Measurements from ENCODE around the gene AUTS2. TPM values are rescaled to one million over a fixed set of nuclear protein-coding genes. Genes with fewer than 3 reads are reported as not detected.

The AUTS2 gene
- total and polyA plus RNA-seq, 10 of the 15 experiments (the other 5 are each of a cell fraction or from before 2014, with no cell fraction given): 6.4 to 55.6 (median 21.6) TPM

GRCh38 chr7:69564454-69565417 is 33.5 kb upstream of the AUTS2 start:
- no peak overlapping the region for H3K4me3 ChIP-seq
- no peak overlapping the region for H3K27ac ChIP-seq (ENCODE audit: control insufficient read depth, insufficient read depth)
- in situ Hi-C loops (cut with MboI) (no loop called here), intact Hi-C loops (cut with micrococcal nuclease; ENCODE audit: unreplicated experiment) (no loop called here)
- no peaks in the 10 kb centered on the region for H3K79me2 ChIP-seq (ENCODE audit: control insufficient read depth, insufficient read depth, low read length)
- CTCF ChIA-PET: interaction anchor here (1.3 kb wide), 1 partner anchor 24 kb away, joined by 3 read pairs; no protein-coding TSS in a partner anchor
- SMC1A ChIA-PET (ENCODE audit: uncharacterized antibody, unreplicated experiment): interaction anchor here (0.7 to 1.3 kb wide), 4 partner anchors 10 to 56 kb away, joined by 3 to 4 read pairs (median 4); no protein-coding TSS in a partner anchor
- peak; percentile 74 for TF ChIP-seq JUNB (IDR thresholded peaks at IDR 0.05)
- TF ChIP-seq FOXM1 (IDR thresholded peaks at IDR 0.05; ENCODE audit: low read depth, low read length): no peak
- TF ChIP-seq RCOR1 (conservative IDR thresholded peaks at IDR 0.05; ENCODE audit: low read depth, low read length): no peak
- no peak for TF ChIP-seq E4F1 (IDR thresholded peaks at IDR 0.05; ENCODE audit: borderline replicate concordance, partially characterized antibody)
- 0 out of 2 replicates have a peak, but pooled peaks have one; percentile 21 for TF ChIP-seq EED (IDR thresholded peaks at IDR 0.05; ENCODE audit: low read depth)
- no peak for TF ChIP-seq CEBPZ (IDR thresholded peaks at IDR 0.05; ENCODE audit: low read depth, low read length)
- TF ChIP-seq BACH1 (IDR thresholded peaks at IDR 0.05; ENCODE audit: borderline replicate concordance): no peak
- TF ChIP-seq CREM (IDR thresholded peaks at IDR 0.05; ENCODE audit: low read depth): no peak
- TF ChIP-seq EZH2 (IDR thresholded peaks at IDR 0.05; ENCODE audit: borderline replicate concordance, control insufficient read depth, low read depth, low read length): no peak
- TF ChIP-seq WRNIP1 (IDR thresholded peaks at IDR 0.05; ENCODE audit: borderline replicate concordance, low read depth, low read length): no peak
- 0 out of 4 replicates have a peak, but pooled peaks have one; percentile 23 to 36 for TF ChIP-seq IKZF2 (IDR thresholded peaks at IDR 0.05)
- TF ChIP-seq ZBTB33 (IDR thresholded peaks at IDR 0.05): no peak
- no peak for TF ChIP-seq HDGF (IDR thresholded peaks at IDR 0.05)
- 0 out of 2 replicates have a peak, but pooled peaks have one; percentile 6 for TF ChIP-seq JUND (IDR thresholded peaks at IDR 0.05; ENCODE audit: low read depth, low read length)
- DNase-seq (ENCODE audit: low read depth, low spot score) (peak; percentile 40), FAIRE-seq (peak; percentile 64), ATAC-seq (peak; percentile 91)
- peak overlapping the region; percentile 72 for H3K4me2 ChIP-seq (ENCODE audit: control insufficient read depth, insufficient read depth)
- H3K9ac ChIP-seq (ENCODE audit: control insufficient read depth, insufficient read depth, low read length): no peak overlapping the region
- H3K9me3 ChIP-seq (replicated peaks; ENCODE audit: control insufficient read depth, insufficient read depth, low read length): no peaks in the 10 kb centered on the region
- H3K36me3 ChIP-seq (ENCODE audit: control insufficient read depth in 2 of 2, insufficient read depth in 2 of 2, low read length in 1 of 2): no peaks in the 10 kb centered on the region
- H3K27me3 ChIP-seq (replicated peaks in 1 of 2; ENCODE audit: control insufficient read depth in 2 of 2, insufficient read depth in 2 of 2, low read length in 1 of 2): no peaks in the 10 kb centered on the region
- BruUV-seq (replicated peaks): no TSS peak
- 32% methylated on average over 7 of the region's 7 CpGs for WGBS (ENCODE audit: insufficient coverage, insufficient replicate concordance, low lambda C conversion rate, missing lambda C conversion rate)
- H4K20me1 ChIP-seq (ENCODE audit: control insufficient read depth, insufficient read depth): no peaks in the 10 kb centered on the region
- RAD21 ChIA-PET (ENCODE audit: unreplicated experiment): interaction anchor here (1.5 kb wide), 1 partner anchor 30 kb away, joined by 5 read pairs; no protein-coding TSS in a partner anchor
- POLR2A ChIA-PET: interaction anchor here (0.6 kb wide), 1 partner anchor 257 kb away, joined by 5 read pairs; no protein-coding TSS in a partner anchor
- H3K4me1 ChIP-seq (ENCODE audit: control insufficient read depth, insufficient read depth, low read length): peaks cover 11% of the 10 kb centered on the region
- peak overlapping the region; percentile 67 for H2AFZ ChIP-seq (ENCODE audit: control insufficient read depth, low read depth, low read length)

Data from GM12878 (cell line).